ENCODE results near the gene KCNIP4.

GRCh38 chr4:21728304-21728703 lies 220.3 kb downstream of the KCNIP4 start:
- TF ChIP-seq, protein P1, sequence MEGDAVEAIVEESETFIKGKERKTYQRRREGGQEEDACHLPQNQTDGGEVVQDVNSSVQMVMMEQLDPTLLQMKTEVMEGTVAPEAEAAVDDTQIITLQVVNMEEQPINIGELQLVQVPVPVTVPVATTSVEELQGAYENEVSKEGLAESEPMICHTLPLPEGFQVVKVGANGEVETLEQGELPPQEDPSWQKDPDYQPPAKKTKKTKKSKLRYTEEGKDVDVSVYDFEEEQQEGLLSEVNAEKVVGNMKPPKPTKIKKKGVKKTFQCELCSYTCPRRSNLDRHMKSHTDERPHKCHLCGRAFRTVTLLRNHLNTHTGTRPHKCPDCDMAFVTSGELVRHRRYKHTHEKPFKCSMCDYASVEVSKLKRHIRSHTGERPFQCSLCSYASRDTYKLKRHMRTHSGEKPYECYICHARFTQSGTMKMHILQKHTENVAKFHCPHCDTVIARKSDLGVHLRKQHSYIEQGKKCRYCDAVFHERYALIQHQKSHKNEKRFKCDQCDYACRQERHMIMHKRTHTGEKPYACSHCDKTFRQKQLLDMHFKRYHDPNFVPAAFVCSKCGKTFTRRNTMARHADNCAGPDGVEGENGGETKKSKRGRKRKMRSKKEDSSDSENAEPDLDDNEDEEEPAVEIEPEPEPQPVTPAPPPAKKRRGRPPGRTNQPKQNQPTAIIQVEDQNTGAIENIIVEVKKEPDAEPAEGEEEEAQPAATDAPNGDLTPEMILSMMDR (conservative IDR thresholded peaks at IDR 0.05; ENCODE audit: low read length), result no peak
- TF ChIP-seq EZH2phosphoT487 (IDR thresholded peaks at IDR 0.05; ENCODE audit: borderline replicate concordance), result no peak
